GM12878 (cell line): ENCODE measurements around the gene LMCD1. TPM values are rescaled to one million over a fixed set of nuclear protein-coding genes. Genes with fewer than 3 reads are reported as not detected.

ENCODE experiments used
- ATAC-seq: fragments of 200-7000 bp; cut with Tn5 transposase; 3 replicates; pipeline ENCODE4 v1.9.1; 2020; ENCODE audit warnings: mild to moderate bottlenecking, moderate library complexity
- BruUV-seq: library from RNA; stranded (reverse); fragments of 400-500 nt; replicated peaks from 2 replicates; lab custom pipeline; 2021; lab: Mats Ljungman, UMichigan
- CTCF ChIA-PET: fragments of 300-600 bp; sonication (Branson Sonifier 250); formaldehyde crosslinking; extraction: SDS; loops from one replicate; lab custom pipeline; 2021; ENCODE audit warnings: inconsistent platforms; lab: Yijun Ruan, JAX
- POLR2A ChIA-PET: fragments of 350-600 bp; formaldehyde crosslinking; extraction: SDS; loops from one replicate; lab custom pipeline; 2021; ENCODE audit warnings: inconsistent platforms; lab: Charles Lee
- RAD21 ChIA-PET: fragments of 300-600 bp; sonication (Branson Sonifier 250); formaldehyde crosslinking; loops from one replicate; lab custom pipeline; 2023; ENCODE audit warnings: antibody characterized with exemption; ENCODE audit not compliant: unreplicated experiment; lab: Charles Lee
- SMC1A ChIA-PET: fragments of 300-600 bp; sonication (Branson Sonifier 250); formaldehyde crosslinking; loops from one replicate; lab custom pipeline; 2023; ENCODE audit not compliant: unreplicated experiment, uncharacterized antibody; lab: Charles Lee
- DNase-seq: peaks from one replicate; pipeline ENCODE4 v3.0.0-alpha.2; 2011; ENCODE audit warnings: low read depth, low spot score
- FAIRE-seq: peaks from 3 replicates; lab custom pipeline; 2011; peaks lifted over from hg19 to GRCh38; lab: Jason Lieb, UNC
- H2AFZ ChIP-seq: 2 replicates; pipeline ENCODE4 v1.6.0; 2011; ENCODE audit warnings: low read depth, low read length, control low read depth; ENCODE audit not compliant: control insufficient read depth
- H3K27ac ChIP-seq: 2 replicates; pipeline ENCODE4 v1.5.1; 2011; ENCODE audit warnings: control low read depth; ENCODE audit not compliant: control insufficient read depth, insufficient read depth
- H3K27me3 ChIP-seq, 2 experiments: replicated peaks in 1 of 2; 2 replicates each; pipeline versions ENCODE4 v1.6.0 to v1.6.1; 2011; ENCODE audit warnings: low read length in 1 of 2; ENCODE audit not compliant: control insufficient read depth in 2 of 2, insufficient read depth in 2 of 2
- H3K36me3 ChIP-seq, 2 experiments: 2 replicates each; pipeline ENCODE4 v1.5.1; 2011; ENCODE audit warnings: low read length in 1 of 2; ENCODE audit not compliant: control insufficient read depth in 2 of 2, insufficient read depth in 2 of 2
- H3K4me1 ChIP-seq: 2 replicates; pipeline ENCODE4 v1.6.1; 2011; ENCODE audit warnings: mild to moderate bottlenecking, low read length, moderate library complexity, mixed read lengths; ENCODE audit not compliant: control insufficient read depth, insufficient read depth
- H3K4me2 ChIP-seq: 2 replicates; pipeline ENCODE4 v1.6.0; 2011; ENCODE audit warnings: control low read depth; ENCODE audit not compliant: control insufficient read depth, insufficient read depth
- H3K4me3 ChIP-seq: fragments of 200-600 bp; sonication (generic); 2 replicates; pipeline ENCODE4 v1.5.1; 2016
- H3K79me2 ChIP-seq: 2 replicates; pipeline ENCODE4 v1.6.0; 2011; ENCODE audit warnings: low read length; ENCODE audit not compliant: control insufficient read depth, insufficient read depth
- H3K9ac ChIP-seq: 2 replicates; pipeline ENCODE4 v1.8.0; 2011; ENCODE audit warnings: low read length, control low read depth, mixed read lengths; ENCODE audit not compliant: control insufficient read depth, insufficient read depth
- H3K9me3 ChIP-seq: replicated peaks from 3 replicates; pipeline ENCODE4 v1.5.1; 2011; ENCODE audit warnings: mild to moderate bottlenecking, low read length; ENCODE audit not compliant: control insufficient read depth, insufficient read depth
- H4K20me1 ChIP-seq: 2 replicates; pipeline ENCODE4 v1.6.0; 2011; ENCODE audit not compliant: control insufficient read depth, insufficient read depth
- BCL3 ChIP-seq: IDR thresholded peaks from 2 replicates; pipeline ENCODE4 v1.6.1; 2011; ENCODE audit warnings: borderline replicate concordance, low read depth, mild to moderate bottlenecking, moderate library complexity, low read length; ENCODE audit not compliant: insufficient read depth, poor library complexity, severe bottlenecking
- CHD2 ChIP-seq: IDR thresholded peaks from 2 replicates; pipeline ENCODE4 v1.6.1; 2011; ENCODE audit warnings: low read depth, low read length, improper control_type of control experiment, borderline replicate concordance
- CTCF ChIP-seq, 3 experiments: IDR thresholded peaks in 2 of 3; conservative IDR thresholded peaks in 1 of 3; 2 replicates each; pipeline ENCODE4 v1.5.1; 2011; ENCODE audit warnings: low read depth in 3 of 3, low read length in 3 of 3, mild to moderate bottlenecking in 3 of 3, control low read depth in 2 of 3, moderate library complexity in 2 of 3, inconsistent platforms in 1 of 3, mixed read lengths in 1 of 3; ENCODE audit not compliant: control insufficient read depth in 2 of 3, insufficient read depth in 1 of 3; ENCODE audit errors: extremely low read depth in 1 of 3
- E2F8 ChIP-seq: fragments of 450-650 bp; IDR thresholded peaks from 2 replicates; pipeline ENCODE4 v1.6.1; 2018; ENCODE audit warnings: mild to moderate bottlenecking, low read depth, moderate library complexity; ENCODE audit not compliant: partially characterized antibody
- EED ChIP-seq: sonication (generic); IDR thresholded peaks from 2 replicates; pipeline ENCODE4 v1.6.1; 2016; ENCODE audit warnings: antibody characterized with exemption, low read depth
- KLF5 ChIP-seq: fragments of 450-650 bp; IDR thresholded peaks from 2 replicates; pipeline ENCODE4 v1.6.1; 2014; ENCODE audit warnings: mild to moderate bottlenecking; ENCODE audit not compliant: partially characterized antibody
- MLLT1 ChIP-seq: fragments of 450-650 bp; IDR thresholded peaks from 2 replicates; pipeline ENCODE4 v1.6.1; 2016; ENCODE audit warnings: mild to moderate bottlenecking
- SIX5 ChIP-seq: IDR thresholded peaks from 2 replicates; pipeline ENCODE4 v1.6.1; 2011; ENCODE audit warnings: mild to moderate bottlenecking, low read depth, low read length, moderate library complexity; ENCODE audit not compliant: severe bottlenecking
- STAT1 ChIP-seq: fragments of 450-650 bp; conservative IDR thresholded peaks from 2 replicates; pipeline ENCODE4 v1.6.1; 2014; ENCODE audit warnings: antibody characterized with exemption, mild to moderate bottlenecking
- USF2 ChIP-seq: IDR thresholded peaks from 2 replicates; pipeline ENCODE4 v1.6.1; 2011; ENCODE audit warnings: low read depth, low read length, improper control_type of control experiment, borderline replicate concordance
- ZNF207 ChIP-seq: fragments of 450-650 bp; IDR thresholded peaks from 2 replicates; pipeline ENCODE4 v1.6.1; 2014; ENCODE audit warnings: antibody characterized with exemption, mild to moderate bottlenecking, borderline replicate concordance
- ZNF274 ChIP-seq: IDR thresholded peaks from one replicate; pipeline ENCODE4 v1.8.0; 2011; ENCODE audit not compliant: insufficient read length, insufficient read depth
- ZNF384 ChIP-seq: IDR thresholded peaks from 2 replicates; pipeline ENCODE4 v1.6.1; 2012; ENCODE audit warnings: low read depth, mild to moderate bottlenecking, low read length, improper control_type of control experiment, borderline replicate concordance
- ZZZ3 ChIP-seq: IDR thresholded peaks from 2 replicates; pipeline ENCODE4 v1.6.1; 2011; ENCODE audit warnings: low read depth; ENCODE audit not compliant: control insufficient read depth, insufficient read length
- WGBS: methylation state at CpG from one replicate; pipeline ENCODE4 v1.1.6; 2016; ENCODE audit warnings: low lambda C conversion rate; ENCODE audit not compliant: insufficient replicate concordance, insufficient coverage; ENCODE audit errors: missing lambda C conversion rate; 5-methylcytosine and 5-hydroxymethylcytosine counted together
- in situ Hi-C: fragments of 300-500 bp; cut with MboI; formaldehyde crosslinking; loops from 9 replicates; pipeline ENCODE4 v1.14.3; 2018; ENCODE audit warnings: mixed read lengths
- intact Hi-C: fragments of 100-400 bp; cut with micrococcal nuclease; formaldehyde crosslinking; loops from one replicate; pipeline ENCODE4 v1.14.2; 2022; ENCODE audit not compliant: unreplicated experiment
- polyA plus RNA-seq, 11 experiments: library from polyadenylated mRNA; depleted of rRNA in 4 of 11; unstranded in 6 of 11; stranded (reverse) in 5 of 11; fragments of >200 nt; fragmentation: Nextera tagmentation in 4 of 11; fragmentation: Illumina TruSeq in 1 of 11; extraction: Ambion mirVana in 4 of 11; extraction: Trizol in 1 of 11; gene quantifications; 1 replicate in 1 of 11; 2 replicates in 10 of 11; pipeline versions ENCODE4 v1.2.1 to v1.2.3, GENCODE V29; 2011 to 2016; ENCODE audit warnings: inconsistent platforms in 2 of 11, missing spikeins in 2 of 11, low read depth in 1 of 11
- total RNA-seq, 4 experiments: library from RNA; depleted of rRNA in 3 of 4; stranded (reverse); fragments of >200 nt in 3 of 4; fragmentation: Illumina TruSeq in 1 of 4; extraction: Trizol in 1 of 4; gene quantifications; 2 replicates each; pipeline versions ENCODE4 v1.2.1 to v1.2.3, GENCODE V29; 2013 to 2021

Gene LMCD1
- total and polyA plus RNA-seq, 10 of the 15 experiments (the other 5 are each of a cell fraction or from before 2014, with no cell fraction given): 0.27 to 6.4 (median 1.7) TPM

GRCh38 chr3:8460815-8461456, 40.7 kb upstream of the LMCD1 start:
- no peaks in the 10 kb centered on the region for H3K4me1 ChIP-seq
- 52% methylated on average over 3 of the region's 3 CpGs for WGBS
- no TSS peak for BruUV-seq
- SMC1A ChIA-PET: interaction anchor here (1.2 kb wide), 1 partner anchor 148 kb away, joined by 3 read pairs; no protein-coding TSS in a partner anchor
- in situ Hi-C loops (no loop called here), intact Hi-C loops (no loop called here)
- no peak overlapping the region for H3K4me2 ChIP-seq
- H2AFZ ChIP-seq: no peak overlapping the region
- POLR2A ChIA-PET: no interaction called here
- DNase-seq (no peak), FAIRE-seq (no peak), ATAC-seq (no peak)
- H4K20me1 ChIP-seq: no peaks in the 10 kb centered on the region
- RAD21 ChIA-PET: no interaction called here
- H3K9me3 ChIP-seq: no peaks in the 10 kb centered on the region
- H3K27me3 ChIP-seq: no peaks in the 10 kb centered on the region
- CTCF ChIA-PET: no interaction called here
- H3K36me3 ChIP-seq: no peaks in the 10 kb centered on the region
- H3K27ac ChIP-seq: no peak overlapping the region
- H3K79me2 ChIP-seq: no peaks in the 10 kb centered on the region
- H3K9ac ChIP-seq: no peak overlapping the region
- no peak overlapping the region for H3K4me3 ChIP-seq
- TF ChIP-seq CTCF (IDR thresholded peaks at IDR 0.05 in 2 of 3, conservative IDR thresholded peaks at IDR 0.05 in 1 of 3; ENCODE audit: control insufficient read depth in 2 of 3, extremely low read depth in 1 of 3, insufficient read depth in 1 of 3, low read depth in 3 of 3, low read length in 3 of 3): no peak
- TF ChIP-seq ZNF207: no peak
- no peak for TF ChIP-seq ZNF384
- no peak for TF ChIP-seq CHD2
- TF ChIP-seq ZNF274: no peak
- TF ChIP-seq BCL3: no peak
- no peak for TF ChIP-seq ZZZ3
- TF ChIP-seq KLF5: no peak
- TF ChIP-seq USF2: no peak
- no peak for TF ChIP-seq SIX5
- no peak for TF ChIP-seq MLLT1
- TF ChIP-seq STAT1: no peak
- TF ChIP-seq E2F8: no peak
- TF ChIP-seq EED: no peak
